GM04504 (cell line): Measurements from ENCODE around the gene VRK1.

Experiments used
- DNase-seq: peaks from one replicate; pipeline ENCODE4 v3.0.0-alpha.2; 2012; ENCODE audit warnings: low read depth

Gene VRK1

DNA sequence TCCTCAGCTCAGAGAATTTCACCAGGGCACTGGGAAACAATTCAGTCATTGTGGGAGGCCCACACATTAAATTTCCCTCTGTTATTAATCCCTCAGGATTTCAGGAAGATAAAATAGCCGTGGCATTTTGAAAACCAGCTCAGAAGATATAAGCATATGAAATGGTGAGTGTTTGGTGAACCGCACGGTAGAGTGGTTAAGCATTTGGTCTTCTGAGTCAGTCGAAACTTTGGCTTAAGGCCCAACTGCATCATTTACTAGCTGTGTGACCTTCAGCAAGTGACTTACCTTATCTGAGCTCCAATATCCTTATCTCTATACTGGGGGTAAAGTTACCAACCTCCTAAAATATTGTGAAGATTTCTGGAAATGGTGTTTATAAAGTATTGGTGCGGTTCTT, 5.2 kb upstream of the VRK1 start:
- no peak for DNase-seq

DNA sequence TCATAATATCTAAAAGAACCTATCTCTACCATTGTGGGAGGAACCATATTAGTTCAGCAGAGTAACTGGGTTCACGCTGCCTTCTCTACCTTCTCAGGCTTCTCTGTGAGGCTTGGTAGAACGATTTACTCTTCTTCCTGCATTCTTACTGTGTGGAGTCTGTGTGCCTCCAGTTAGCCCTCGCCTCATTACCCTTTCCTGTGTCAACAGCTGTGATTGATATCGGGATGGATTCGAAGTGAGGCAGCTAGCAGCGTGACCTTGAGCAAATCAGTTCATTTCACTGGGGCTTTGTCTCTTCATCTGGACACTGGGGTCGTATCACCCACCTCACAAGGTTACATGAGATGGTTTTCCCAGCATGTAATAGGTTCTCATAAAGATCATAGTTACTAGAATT, 4.6 kb upstream of the VRK1 start:
- DNase-seq = no peak

DNA sequence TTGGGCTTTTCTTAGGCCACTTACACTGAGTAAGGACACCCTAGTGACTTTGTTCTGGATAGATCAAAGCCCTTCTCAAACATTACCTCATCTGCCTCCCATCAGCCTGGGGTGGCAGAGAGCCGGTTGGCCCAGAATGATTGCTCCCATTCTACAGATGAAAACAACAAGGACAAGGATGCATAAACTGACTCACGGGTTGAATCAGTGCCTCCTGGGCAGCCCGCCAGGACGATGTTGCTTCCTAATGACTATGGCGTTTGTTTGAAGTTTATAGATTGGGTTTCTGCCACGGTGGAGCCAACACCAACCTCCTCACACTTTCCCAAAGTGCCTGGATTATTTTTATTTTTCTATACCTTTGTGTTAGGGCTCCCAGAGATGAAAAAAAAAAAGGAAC, 3.6 kb upstream of the VRK1 start:
- no peak for DNase-seq

DNA sequence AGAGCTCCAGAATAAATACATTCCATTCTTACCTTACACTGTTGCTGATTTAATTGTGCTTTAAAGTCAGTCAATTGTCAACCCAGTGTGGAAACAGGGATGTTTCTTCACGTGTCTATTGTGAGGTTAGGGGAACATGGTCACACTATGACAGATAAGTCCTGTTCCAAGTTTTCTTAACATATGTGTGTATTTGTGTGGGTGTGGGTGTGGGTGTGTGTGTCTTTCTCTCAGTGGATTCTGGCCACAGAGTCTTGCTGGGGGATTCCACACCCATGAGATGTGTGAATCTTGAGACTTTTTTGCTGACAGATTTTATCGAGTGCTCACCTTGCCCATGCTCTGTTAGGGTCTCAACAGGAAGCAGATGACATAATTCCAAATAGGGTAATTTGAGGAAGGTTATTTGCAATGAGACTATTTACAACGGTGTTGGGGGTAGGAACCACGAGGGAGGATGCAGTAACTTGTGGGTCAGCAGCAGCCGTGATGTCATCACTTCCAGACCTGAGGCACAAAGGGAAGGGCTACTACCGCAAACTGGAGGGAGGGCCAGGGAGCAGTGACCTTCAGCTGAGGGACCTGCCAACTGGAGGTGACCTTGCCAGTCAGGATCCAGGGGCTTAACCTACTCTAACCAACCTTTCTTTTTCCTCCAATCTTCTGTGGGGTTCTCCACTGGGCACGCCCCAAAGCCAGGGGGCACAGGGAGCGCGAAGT, 1.9 kb upstream of the VRK1 start:
- no peak for DNase-seq

DNA sequence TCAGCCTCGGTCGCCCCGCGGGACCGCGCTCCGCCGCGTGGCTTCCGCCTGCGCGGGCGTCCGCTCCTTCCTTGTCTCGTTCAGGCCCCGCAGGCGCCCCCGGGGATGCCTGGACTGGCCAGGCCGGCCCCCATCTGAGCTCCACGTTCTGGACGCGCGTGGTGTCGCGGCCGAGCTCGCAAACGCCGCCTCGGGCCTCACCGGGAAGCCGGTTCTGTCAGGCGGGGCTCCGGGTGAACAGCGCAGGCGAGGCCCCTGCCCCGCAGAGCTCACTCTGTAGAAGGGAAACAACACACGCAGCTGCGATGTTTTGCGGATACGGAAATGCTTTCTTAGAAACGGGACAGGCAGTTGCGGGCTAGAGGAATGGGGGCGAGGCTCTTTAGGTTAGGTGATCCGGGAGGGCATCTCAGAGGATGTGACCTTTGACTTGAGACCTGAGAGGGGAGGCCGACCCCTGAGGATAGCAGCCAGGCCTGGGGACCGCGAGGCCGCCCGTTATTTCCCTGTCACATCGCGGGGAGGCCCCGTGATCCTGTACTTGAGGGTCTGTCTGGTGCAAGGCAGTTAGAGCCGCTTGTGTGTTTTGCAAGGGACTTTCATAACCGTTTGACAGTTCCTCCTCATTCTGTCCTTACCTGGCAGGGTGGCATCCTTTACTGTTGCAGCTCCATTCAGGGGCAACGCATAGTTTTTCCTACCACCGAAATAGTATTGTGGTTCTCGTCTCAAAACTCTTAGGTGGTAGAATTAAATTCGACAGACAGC, 584 bp downstream of the VRK1 start:
- peak; percentile 10 for DNase-seq

DNA sequence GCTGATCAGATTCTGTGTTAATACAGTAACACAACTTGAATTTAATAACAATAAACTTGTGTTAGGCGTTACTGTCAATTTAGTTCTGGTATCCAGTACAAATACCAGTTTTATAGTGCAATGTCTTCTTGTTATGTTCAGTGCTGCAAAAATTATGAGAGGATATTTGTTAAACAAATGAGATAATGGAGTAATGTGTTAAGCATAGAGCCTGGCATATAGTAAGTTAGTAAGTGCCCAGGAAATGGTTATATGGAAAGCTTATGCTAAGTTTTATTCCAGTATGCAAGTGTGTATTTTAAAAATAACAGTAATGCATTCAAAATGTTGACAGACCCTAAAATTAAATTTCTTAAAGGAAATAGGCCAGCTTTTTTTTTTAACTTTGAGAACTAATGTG, 1.8 kb downstream of the VRK1 start:
- DNase-seq = no peak

DNA sequence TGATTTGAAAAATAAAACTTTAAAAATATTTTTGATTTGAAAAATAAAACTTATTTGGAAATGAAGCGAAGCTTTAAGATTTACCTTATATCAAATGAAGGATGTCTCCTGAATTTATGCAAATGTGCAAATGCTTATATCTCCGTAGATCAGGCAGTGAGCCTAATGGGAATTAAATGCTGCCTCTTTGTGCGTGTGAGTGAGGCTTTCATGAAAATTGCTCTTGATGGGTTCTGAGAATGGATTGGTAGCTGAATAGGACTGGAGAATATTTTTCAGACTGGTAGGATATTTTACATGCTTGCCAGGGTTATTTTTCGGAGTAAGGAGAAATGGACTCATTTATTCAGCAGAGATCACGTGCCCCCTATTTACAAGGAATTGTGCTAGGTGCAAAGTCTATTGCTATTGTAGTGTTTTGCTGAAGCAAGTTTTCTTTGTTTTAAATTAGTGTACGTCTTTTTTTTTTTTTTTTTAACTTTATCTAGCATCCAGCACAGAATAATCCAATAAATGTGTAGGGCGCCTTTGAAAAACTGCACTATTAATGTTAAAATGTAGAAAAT, 2.4 kb downstream of the VRK1 start:
- no peak for DNase-seq

DNA sequence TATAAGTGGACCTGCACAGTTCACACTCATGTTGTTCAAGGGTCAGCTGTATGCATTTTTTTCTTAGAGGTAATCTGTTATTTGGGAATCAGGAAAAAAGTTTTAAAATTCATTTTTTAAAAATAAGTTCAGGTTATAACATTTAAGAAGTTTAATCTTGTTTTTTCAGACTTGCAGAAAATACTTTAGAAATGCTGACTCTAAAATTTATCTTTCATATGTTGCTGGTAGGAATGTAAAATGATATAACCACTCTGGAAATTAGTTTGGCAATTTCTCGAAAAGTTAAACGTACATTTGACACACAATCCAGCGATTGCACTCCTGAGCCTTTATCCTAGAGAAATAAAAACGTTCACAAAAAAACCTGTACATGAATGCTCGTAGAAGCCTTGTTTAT, 4.7 kb downstream of the VRK1 start:
- no peak for DNase-seq

DNA sequence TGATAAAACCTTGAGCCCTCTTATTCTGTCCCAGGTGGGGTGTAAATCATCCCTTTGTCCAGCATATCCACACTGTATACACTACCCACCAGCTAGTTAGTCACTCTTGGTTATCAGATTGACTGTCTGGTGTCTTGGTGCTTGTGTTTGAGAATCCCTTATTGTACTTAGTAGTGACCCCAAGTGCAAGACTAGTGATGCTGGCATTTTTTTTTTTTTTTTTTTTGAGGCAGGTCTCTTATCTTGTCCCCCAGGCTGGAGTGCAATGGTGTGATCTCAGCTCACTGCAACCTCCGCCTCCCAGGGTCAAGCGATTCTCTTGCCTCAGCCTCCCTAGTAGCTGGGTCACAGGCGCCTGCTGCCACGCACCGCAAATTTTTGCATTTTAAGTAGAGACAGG, 5.8 kb downstream of the VRK1 start:
- no peak for DNase-seq

DNA sequence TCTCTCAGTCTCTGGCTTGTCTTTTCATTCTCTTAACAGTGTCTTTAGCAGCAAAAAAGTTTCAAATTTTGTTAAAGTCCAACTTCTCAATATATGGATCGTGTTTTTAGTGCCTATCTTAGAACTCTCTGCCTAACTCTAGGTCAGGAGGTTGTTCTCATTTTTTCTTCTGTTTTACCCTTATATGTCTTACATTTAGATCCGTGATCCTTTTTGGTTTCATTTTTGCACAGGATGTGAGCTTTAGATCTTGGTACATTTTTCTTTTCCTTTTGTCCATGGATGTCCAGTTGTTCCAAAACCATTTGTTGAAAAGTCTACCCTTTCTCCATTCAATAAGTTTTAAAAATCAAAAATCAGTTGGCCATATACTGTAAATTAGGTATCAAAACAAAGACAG, 6.8 kb downstream of the VRK1 start:
- no peak for DNase-seq

DNA sequence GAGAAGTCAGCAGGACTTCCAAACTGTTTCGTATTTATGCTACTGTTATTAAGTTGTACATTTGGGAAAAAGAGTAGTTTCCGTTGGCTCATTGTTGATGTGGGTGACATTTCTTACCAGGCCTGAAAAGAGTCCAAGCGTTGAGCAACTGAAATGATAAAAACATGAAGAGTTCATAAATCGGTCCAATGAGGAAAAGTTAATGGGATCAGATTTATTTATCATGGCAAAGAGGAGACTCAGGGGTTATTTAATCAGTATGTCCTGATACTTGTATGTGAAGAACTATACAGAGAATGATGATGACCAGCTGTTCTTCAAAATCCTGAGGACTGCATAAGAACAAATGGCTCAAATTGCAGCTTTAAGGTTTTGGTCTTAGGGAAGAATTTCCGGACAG, 7.7 kb downstream of the VRK1 start:
- no peak for DNase-seq

DNA sequence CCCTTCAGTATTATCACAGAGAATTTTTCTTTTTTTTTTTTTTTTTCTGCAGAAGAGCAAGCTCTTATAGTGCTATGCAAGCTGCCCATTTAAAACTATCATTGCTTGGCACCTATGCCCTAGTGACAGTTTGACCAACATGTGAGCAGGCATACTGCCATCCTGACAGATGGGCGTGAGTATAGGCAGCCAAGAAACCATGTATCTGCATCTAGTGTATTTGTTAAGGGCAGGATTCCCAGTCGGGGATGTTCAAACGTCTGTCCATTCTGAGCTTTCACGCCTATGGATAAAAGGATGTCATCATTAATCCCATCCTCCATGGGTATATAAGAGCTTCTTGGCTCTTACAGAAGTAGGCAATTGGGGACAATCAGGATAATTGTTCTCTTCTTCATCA, 8.8 kb downstream of the VRK1 start:
- no peak for DNase-seq

DNA sequence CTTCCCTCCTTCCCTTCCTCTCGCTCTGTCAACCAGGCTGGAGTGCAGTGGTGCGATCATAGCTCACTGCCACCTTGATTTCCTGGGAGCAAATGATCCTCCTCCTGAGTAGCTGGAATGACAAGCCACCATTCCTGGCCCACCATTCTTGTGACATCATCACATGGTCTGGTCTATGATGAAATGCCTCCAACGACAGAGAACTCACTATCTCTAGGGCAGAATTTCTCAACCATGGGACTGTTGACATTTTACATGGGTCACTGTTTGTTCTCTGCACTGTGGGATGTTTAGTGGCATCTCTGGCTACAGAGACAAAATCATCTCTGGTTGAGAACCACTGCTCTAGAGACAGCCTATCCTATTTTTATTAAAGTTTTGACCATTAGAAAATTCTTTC, 9.7 kb downstream of the VRK1 start:
- no peak for DNase-seq

DNA sequence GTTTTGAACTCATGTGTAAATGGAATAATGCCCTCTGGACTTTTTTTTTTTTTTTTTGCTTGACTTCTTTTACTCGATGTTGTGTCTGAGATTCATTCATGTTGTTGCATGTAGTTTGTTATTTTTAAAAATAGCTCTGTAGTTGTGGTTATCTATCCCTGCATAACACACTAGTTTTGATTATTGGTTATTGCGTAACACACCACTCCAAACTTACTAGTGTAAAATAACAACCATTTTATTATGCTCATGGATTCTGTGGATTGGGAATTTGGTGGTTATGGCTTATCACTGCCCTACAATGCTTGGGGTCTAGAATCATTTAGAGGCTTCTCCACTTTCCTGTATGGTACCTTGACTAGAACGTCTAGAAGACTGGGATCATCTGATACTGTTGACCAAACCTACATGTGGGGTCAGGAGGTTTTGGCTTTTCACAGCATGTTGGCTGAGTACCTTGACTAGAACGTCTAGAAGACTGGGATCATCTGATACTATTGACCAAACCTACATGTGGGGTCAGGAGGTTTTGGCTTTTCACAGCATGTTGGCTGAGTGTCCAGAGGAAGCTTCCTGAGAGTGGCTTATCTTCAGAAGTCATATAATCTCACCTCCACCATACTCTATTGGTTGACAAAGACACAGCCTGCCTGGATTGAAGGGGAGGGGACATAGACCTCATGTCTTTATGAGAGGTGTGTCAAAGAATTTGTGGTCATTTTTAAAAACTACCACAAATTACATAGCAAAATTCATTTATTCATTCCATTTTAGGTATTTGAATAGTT, 11.6 kb downstream of the VRK1 start:
- no peak for DNase-seq

DNA sequence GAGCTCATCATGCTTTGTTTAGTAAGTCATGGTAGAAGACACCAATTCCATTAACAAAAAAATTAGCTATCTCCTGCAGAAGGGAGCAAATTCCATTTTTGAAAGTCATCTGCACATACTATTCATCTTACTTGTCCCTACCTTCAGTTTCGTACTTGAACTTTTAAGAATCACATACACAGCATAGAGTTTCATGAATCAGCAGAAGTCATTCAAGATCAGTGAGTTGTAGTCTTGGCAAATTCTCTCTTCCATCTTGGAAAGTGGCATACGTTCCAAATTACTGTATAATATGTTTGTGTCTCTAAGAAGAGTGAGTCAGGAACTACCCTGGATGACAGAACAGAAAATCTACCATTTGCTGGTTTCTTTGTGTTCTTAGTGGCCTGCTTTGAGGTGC, 14.1 kb downstream of the VRK1 start:
- peak; percentile 27 for DNase-seq

DNA sequence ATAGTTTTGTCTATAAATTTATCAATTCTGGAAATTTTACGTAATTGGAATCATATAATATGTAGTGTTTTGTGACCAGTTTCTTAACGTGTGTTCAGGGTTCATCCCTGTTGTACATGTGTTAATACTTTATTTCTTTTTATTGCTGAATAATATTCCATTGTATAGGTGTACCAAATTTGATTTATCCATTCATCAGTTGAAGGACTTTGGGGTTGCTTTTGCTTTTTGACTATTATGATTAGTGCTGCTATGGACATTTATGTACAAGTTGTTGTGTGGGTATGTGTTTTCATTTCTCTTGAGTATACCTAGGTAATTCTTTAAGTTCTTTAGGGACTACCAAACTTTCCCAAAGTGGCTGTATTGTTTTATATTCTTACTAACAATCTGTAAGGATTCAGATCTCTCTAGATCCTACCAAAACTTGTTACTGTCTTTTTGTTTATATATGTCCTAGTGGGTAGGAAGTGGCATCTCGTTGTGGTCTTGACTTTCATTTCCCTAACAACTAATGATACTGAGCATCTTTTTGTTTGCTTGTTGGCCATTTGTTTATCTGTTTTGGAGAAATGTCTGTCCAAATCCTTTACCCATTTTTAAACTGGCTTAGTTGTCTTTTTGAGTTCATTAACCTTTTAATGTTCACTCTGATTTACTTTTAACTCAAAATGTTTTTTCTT, 14.9 kb downstream of the VRK1 start:
- no peak for DNase-seq

DNA sequence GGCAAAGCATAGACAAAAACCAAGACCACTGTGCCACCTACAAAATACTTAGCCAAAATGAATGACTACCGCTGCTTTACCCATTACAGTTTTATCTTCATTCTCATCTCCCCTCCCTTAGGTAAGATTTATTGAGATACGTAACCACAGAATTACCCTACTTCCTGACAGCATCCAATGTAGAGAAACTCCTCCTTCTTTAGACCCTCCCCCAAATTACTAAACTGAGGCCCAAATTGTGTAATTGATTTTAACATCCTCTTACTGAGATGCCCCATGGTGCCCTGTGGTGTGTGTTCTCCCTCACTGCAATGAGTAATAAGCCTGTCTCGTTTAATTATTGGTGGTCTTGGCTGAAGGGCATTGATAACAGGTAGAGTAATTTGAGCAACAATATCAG, 19.1 kb downstream of the VRK1 start:
- DNase-seq = no peak

DNA sequence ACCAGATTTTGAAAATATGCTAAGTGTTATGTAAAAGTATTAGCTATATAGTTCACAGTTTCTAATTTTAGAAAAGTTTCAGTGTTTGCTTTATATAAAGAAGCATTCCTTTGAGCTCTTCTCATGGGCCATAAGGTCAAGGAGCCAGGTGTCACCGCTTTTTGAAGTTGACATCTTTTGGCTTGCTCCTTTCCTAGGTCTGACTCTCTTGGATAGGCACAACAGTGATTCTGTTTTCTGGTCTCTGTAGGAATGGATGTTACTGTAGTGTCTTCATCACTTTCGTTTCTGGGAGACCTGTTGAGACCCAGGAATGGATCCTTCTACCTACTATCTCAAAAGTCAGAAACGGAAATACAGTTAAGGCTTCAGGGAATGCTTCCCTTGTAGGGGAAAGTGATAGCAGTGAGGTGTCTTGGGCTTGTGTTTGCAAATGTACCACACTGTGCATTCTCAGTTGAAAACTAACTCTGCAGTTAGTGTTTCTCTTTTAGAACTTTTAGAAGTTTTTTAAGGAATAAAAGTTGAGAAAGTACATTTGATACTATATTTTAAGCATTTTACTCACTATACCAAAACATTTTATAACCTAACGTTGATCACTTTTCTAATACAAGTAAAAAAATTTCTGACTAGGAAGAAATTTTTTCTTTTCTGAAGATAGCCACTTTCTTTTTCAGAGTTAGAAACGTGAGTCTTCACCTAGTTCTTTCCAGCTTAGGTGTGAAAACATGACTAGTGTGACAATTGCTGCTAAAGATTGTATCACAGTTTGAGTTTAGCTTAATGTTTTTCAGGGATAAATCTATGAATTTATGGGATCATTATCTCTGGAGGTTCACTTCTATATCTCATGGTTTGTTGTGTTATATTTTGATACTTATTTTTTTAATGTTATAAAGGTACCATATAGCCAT, 20.8 kb downstream of the VRK1 start:
- no peak for DNase-seq

DNA sequence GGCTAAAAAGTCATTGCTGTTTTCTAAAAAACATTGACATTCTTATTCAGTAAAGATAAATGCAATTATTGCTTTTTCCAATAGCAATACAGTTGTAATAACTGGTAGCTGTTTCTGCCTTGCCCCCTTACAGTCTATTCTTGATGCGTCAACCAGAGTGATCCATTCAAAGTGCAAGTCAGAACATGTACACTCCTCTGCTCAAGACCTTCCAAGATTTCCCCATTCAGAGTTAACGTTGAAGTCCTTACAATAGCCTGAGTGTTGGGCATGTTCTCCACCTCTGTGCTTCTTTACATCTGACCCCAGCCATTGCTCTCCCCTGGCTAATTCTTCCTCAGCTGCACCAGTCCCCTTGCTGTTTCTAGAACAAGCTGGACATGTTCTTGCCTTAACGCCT, 24.3 kb downstream of the VRK1 start:
- DNase-seq = no peak

DNA sequence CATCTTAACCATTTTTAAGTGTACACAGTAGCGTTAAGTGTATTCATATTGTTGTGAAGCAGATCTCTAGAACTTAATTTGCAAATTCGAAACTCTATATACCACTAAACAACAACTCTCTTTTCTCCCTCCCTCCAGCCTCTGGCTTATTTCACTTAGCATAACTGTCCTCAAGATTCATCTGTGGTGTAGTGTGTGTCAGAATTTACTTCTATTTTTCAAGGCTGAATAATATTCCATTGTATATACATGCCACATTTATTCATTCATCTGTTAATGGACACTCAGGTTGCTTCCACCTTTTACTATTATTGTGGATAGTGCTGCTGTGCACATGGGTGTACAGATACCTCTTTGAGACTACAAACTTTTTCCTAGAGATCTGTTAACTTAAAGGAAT, 26.5 kb downstream of the VRK1 start:
- no peak for DNase-seq

DNA sequence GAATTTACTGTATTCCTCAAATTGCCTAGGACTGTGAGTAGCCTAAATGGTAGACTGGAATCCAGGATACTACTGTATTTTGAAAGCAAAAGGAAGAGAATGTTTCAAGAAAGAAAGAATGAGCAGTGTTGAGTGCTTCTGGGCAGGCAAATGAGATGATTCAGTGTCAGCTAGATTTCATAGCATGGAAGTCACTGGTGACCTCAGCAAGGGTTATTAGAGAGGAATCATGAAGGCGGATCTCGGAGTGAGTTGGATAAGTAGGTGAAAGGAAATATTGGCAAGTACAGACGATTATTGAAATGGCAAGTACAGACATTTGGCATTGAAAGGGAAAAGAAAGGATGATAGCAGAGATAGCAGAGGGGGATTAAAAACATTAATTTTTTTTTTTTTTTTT, 27.1 kb downstream of the VRK1 start:
- peak; percentile 46 for DNase-seq
